A673 (cell line): Measurements from ENCODE around the gene RBM15B. TPM values are rescaled to one million over a fixed set of nuclear protein-coding genes. Genes with fewer than 3 reads are reported as not detected.

Source experiments
- BruUV-seq: library from RNA; stranded (reverse); fragments of 400-500 nt; replicated peaks from 2 replicates; lab custom pipeline; 2021; lab: Mats Ljungman, UMichigan
- CTCF ChIA-PET: fragments of 300-600 bp; sonication (Branson Sonifier 250); formaldehyde crosslinking; loops from one replicate; lab custom pipeline; 2022; ENCODE audit warnings: antibody characterized with exemption; lab: Charles Lee
- POLR2A ChIA-PET: fragments of 300-600 bp; sonication (Branson Sonifier 250); formaldehyde crosslinking; loops from one replicate; lab custom pipeline; 2022; ENCODE audit warnings: antibody characterized with exemption; ENCODE audit not compliant: low non-redundant PET; lab: Charles Lee
- DNase-seq: peaks from one replicate; pipeline ENCODE4 v3.0.0-alpha.2; 2015; ENCODE audit warnings: low spot score
- H3K27ac ChIP-seq: fragments of 200-600 bp; sonication (generic); 2 replicates; pipeline ENCODE4 v1.5.1; 2016; ENCODE audit warnings: mixed run types, low read depth, mild to moderate bottlenecking, mixed read lengths, antibody characterized with exemption, low read length; ENCODE audit not compliant: poor library complexity, severe bottlenecking
- H3K27me3 ChIP-seq: fragments of 200-600 bp; sonication (generic); replicated peaks from 2 replicates; pipeline ENCODE4 v1.6.1; 2017; ENCODE audit warnings: mixed run types, low read depth, mild to moderate bottlenecking, mixed read lengths, antibody characterized with exemption, low read length; ENCODE audit not compliant: insufficient read depth, poor library complexity
- H3K36me3 ChIP-seq: fragments of 200-600 bp; sonication (generic); 2 replicates; pipeline ENCODE4 v1.6.1; 2016; ENCODE audit warnings: mixed run types, mild to moderate bottlenecking, mixed read lengths, antibody characterized with exemption, low read length; ENCODE audit not compliant: insufficient read depth, poor library complexity, severe bottlenecking
- H3K4me1 ChIP-seq: fragments of 200-600 bp; sonication (generic); 2 replicates; pipeline ENCODE4 v1.6.1; 2017; ENCODE audit warnings: mixed run types, mild to moderate bottlenecking, mixed read lengths, antibody characterized with exemption, low read length; ENCODE audit not compliant: insufficient read depth, poor library complexity, severe bottlenecking
- H3K4me3 ChIP-seq: fragments of 200-600 bp; sonication (generic); 2 replicates; pipeline ENCODE4 v1.5.1; 2016; ENCODE audit warnings: low read depth, mixed run types, mild to moderate bottlenecking, mixed read lengths, low read length; ENCODE audit not compliant: poor library complexity, severe bottlenecking
- H3K9me3 ChIP-seq: fragments of 200-600 bp; sonication (generic); 2 replicates; pipeline ENCODE4 v1.6.1; 2016; ENCODE audit warnings: mixed run types, low read depth, mild to moderate bottlenecking, mixed read lengths, antibody characterized with exemption, low read length; ENCODE audit not compliant: poor library complexity, severe bottlenecking
- CTCF ChIP-seq: fragments of 300-800, 200-600 bp; sonication (generic); conservative IDR thresholded peaks from 2 replicates; pipeline ENCODE4 v1.5.1; 2017; ENCODE audit warnings: low read depth, mild to moderate bottlenecking, antibody characterized with exemption, low read length, moderate library complexity, mixed read lengths
- EZH2 ChIP-seq: fragments of 200-600 bp; sonication (generic); IDR thresholded peaks from 2 replicates; pipeline ENCODE4 v1.6.1; 2017; ENCODE audit warnings: borderline replicate concordance, low read depth, mild to moderate bottlenecking, mixed read lengths, antibody characterized with exemption, low read length; ENCODE audit not compliant: poor library complexity, severe bottlenecking
- intact Hi-C: fragments of 100-400 bp; cut with micrococcal nuclease; formaldehyde crosslinking; loops from one replicate; pipeline ENCODE4 v1.10.0; 2022; ENCODE audit not compliant: unreplicated experiment
- total RNA-seq: library from RNA; stranded (reverse); gene quantifications from 2 replicates; pipeline ENCODE4 v1.2.3, GENCODE V29; 2021

The RBM15B gene
- total RNA-seq, 1 experiment from 2014 or later = 26.8 TPM

DNA sequence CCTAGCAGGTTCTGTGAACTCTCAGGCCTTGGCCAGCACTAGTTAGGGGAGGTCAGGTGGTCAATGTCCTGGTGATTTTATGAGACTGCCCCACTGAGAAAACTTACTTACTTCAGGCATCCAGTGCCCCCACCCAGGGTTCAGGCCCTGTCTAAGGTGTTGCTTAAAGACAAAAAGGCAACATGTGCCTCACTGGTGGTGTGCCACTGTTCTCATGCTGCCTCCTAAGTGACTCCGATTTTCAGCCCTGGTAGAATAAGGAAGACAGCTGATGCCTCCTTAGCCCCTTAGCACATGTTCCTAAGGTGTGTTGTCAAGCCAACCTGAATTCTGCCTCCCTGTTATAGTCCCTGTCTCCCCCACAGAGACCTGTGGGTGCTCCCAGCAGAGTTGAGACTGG is 5.3 kb downstream of the RBM15B start:
- Histone ChIP-seq H3K4me1 (peaks cover 11% of the 10 kb centered on the region), H3K9me3 (no peaks in the 10 kb centered on the region), H3K27ac (no peak overlapping the region), H3K27me3 (no peaks in the 10 kb centered on the region), H3K4me3 (no peak overlapping the region), H3K36me3 (peaks cover 36% of the 10 kb centered on the region)
- CTCF ChIA-PET = no interaction called here
- TF ChIP-seq CTCF (no peak), EZH2 (no peak)
- BruUV-seq = no TSS peak
- no peak for DNase-seq
- POLR2A ChIA-PET = no interaction called here
- intact Hi-C loops = no loop called here

DNA sequence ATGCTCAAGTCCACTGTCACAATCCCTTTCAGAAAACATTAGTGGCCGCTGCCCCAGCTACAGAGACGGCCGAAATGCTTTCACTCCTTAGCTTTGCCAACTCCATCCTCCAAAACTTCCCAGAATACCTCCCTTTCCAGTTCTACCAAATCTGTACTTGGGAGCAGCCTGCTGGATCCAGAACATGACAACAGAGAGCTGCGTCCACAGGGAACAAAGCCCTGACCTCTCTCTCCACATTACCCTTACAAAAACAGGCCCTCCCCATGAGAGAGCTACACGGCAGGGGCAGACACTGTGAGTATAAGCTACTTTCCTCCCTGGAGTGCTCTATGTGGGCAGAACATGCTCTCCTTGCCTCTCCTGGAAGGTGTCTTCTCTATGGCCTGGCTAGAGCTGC is 6.3 kb downstream of the RBM15B start:
- H3K27me3 ChIP-seq = no peaks in the 10 kb centered on the region
- ChIA-PET POLR2A (no interaction called here), CTCF (no interaction called here)
- H3K4me3 ChIP-seq = no peak overlapping the region
- no TSS peak for BruUV-seq
- DNase-seq = no peak
- intact Hi-C loops = no loop called here
- no peak for TF ChIP-seq CTCF
- TF ChIP-seq EZH2 = no peak
- H3K27ac ChIP-seq = no peak overlapping the region
- H3K9me3 ChIP-seq = no peaks in the 10 kb centered on the region
- H3K36me3 ChIP-seq = peaks cover 33% of the 10 kb centered on the region
- H3K4me1 ChIP-seq = peaks cover 9% of the 10 kb centered on the region

- Histone ChIP-seq H3K4me1 (peaks cover 3% of the 10 kb centered on the region), H3K36me3 (peaks cover 20% of the 10 kb centered on the region), H3K9me3 (no peaks in the 10 kb centered on the region), H3K4me3 (no peak overlapping the region), H3K27ac (no peak overlapping the region), H3K27me3 (no peaks in the 10 kb centered on the region)
- DNase-seq = no peak
- no peak for TF ChIP-seq EZH2
- no peak for TF ChIP-seq CTCF
- POLR2A ChIA-PET = no interaction called here
- CTCF ChIA-PET = no interaction called here
- no TSS peak for BruUV-seq
- intact Hi-C loops = no loop called here
Observed at GRCh38 chr3:51398595-51399310, 7.7 kb downstream of the RBM15B start.
